NB4 (cell line): ENCODE data around the gene MMP24.

Experiments
- CTCF ChIP-seq: IDR thresholded peaks from one replicate; pipeline ENCODE4 v1.5.1; 2012; ENCODE audit warnings: low read depth, low read length
- MAX ChIP-seq: IDR thresholded peaks from 2 replicates; pipeline ENCODE4 v1.6.1; 2011; ENCODE audit warnings: low read depth, low read length
- MYC ChIP-seq: IDR thresholded peaks from 2 replicates; pipeline ENCODE4 v1.6.1; 2011; ENCODE audit warnings: low read depth, low read length
- POLR2A ChIP-seq: IDR thresholded peaks from 2 replicates; pipeline ENCODE4 v1.6.1; 2011; ENCODE audit warnings: mild to moderate bottlenecking; ENCODE audit not compliant: insufficient read length; ENCODE audit errors: extremely low read depth

GRCh38 chr20:35300469-35301262 is 74.2 kb downstream of the MMP24 start:
- TF ChIP-seq CTCF: no peak
- TF ChIP-seq POLR2A: no peak
- no peak for TF ChIP-seq MAX
- no peak for TF ChIP-seq MYC
